Endothelial cell of umbilical vein (primary cell): ENCODE data around the gene STX5. TPM values are rescaled to one million over a fixed set of nuclear protein-coding genes. Genes with fewer than 3 reads are reported as not detected.

ENCODE experiments used
- BruUV-seq: library from RNA; stranded (reverse); fragments of 400-500 nt; replicated peaks from 2 replicates; lab custom pipeline; 2021; lab: Mats Ljungman, UMichigan
- CTCF ChIA-PET: fragments of 300-600, 350-600 bp; sonication (Branson Sonifier 250); formaldehyde crosslinking; loops from one replicate; lab custom pipeline; 2021; ENCODE audit warnings: antibody characterized with exemption, inconsistent platforms; lab: Charles Lee
- POLR2A ChIA-PET: fragments of 300-600, 350-600 bp; sonication (Branson Sonifier 250); formaldehyde crosslinking; loops from one replicate; lab custom pipeline; 2021; ENCODE audit warnings: antibody characterized with exemption, inconsistent platforms; lab: Charles Lee
- DNase-seq: peaks from one replicate; pipeline ENCODE4 v3.0.0-alpha.2; 2011; ENCODE audit warnings: low read depth, low spot score
- FAIRE-seq: peaks from 2 replicates; lab custom pipeline; 2011; peaks lifted over from hg19 to GRCh38; lab: Jason Lieb, UNC
- H2AFZ ChIP-seq: 2 replicates; pipeline ENCODE4 v1.6.0; 2012; ENCODE audit warnings: low read depth, low read length, control low read depth, inconsistent platforms
- H3K27ac ChIP-seq: 2 replicates; pipeline ENCODE4 v1.5.1; 2011; ENCODE audit warnings: low read depth, mild to moderate bottlenecking, control low read depth, low read length, moderate library complexity; ENCODE audit not compliant: insufficient read depth
- H3K27me3 ChIP-seq, 2 experiments: 2 replicates each; pipeline versions ENCODE4 v1.6.0 to v1.6.1; 2011; ENCODE audit warnings: low read length in 2 of 2, mixed read lengths in 1 of 2; ENCODE audit not compliant: control insufficient read depth in 2 of 2, insufficient read depth in 2 of 2
- H3K36me3 ChIP-seq, 2 experiments: 2 replicates in 1 of 2; 3 replicates in 1 of 2; pipeline ENCODE4 v1.5.1; 2011; ENCODE audit warnings: low read length in 2 of 2, mild to moderate bottlenecking in 1 of 2, moderate library complexity in 1 of 2; ENCODE audit not compliant: control insufficient read depth in 2 of 2, insufficient read depth in 2 of 2; ENCODE audit errors: extremely low read depth in 1 of 2
- H3K4me1 ChIP-seq: 3 replicates; pipeline ENCODE4 v1.5.1; 2011; ENCODE audit warnings: mild to moderate bottlenecking, low read length; ENCODE audit not compliant: control insufficient read depth, insufficient read depth; ENCODE audit errors: extremely low read depth
- H3K4me2 ChIP-seq: 2 replicates; pipeline ENCODE4 v1.6.1; 2011; ENCODE audit warnings: low read length, control low read depth, mixed read lengths; ENCODE audit not compliant: insufficient read depth
- H3K4me3 ChIP-seq, 3 experiments: fragments of 200-600 bp in 1 of 3; sonication (generic), shearing (Covaris generic) in 1 of 3; replicated peaks in 1 of 3; 2 replicates each; pipeline ENCODE4 v1.5.1; 2011 to 2016; ENCODE audit warnings: control low read depth in 3 of 3, low read length in 3 of 3, mild to moderate bottlenecking in 2 of 3, inconsistent platforms in 1 of 3, low read depth in 1 of 3, moderate library complexity in 1 of 3; ENCODE audit not compliant: insufficient read depth in 1 of 3
- H3K79me2 ChIP-seq: 2 replicates; pipeline ENCODE4 v1.6.0; 2012; ENCODE audit warnings: low read length, inconsistent platforms; ENCODE audit not compliant: control insufficient read depth, insufficient read depth
- H3K9ac ChIP-seq: replicated peaks from 2 replicates; pipeline ENCODE3; 2011; ENCODE audit warnings: low read length, control low read depth; ENCODE audit not compliant: insufficient read depth; ENCODE audit errors: extremely low read depth
- H3K9me1 ChIP-seq: replicated peaks from 3 replicates; pipeline ENCODE4 v1.6.0; 2011; ENCODE audit warnings: mild to moderate bottlenecking, low read length; ENCODE audit not compliant: control insufficient read depth, insufficient read depth; ENCODE audit errors: extremely low read depth
- H3K9me3 ChIP-seq: replicated peaks from 2 replicates; pipeline ENCODE4 v1.5.1; 2012; ENCODE audit warnings: low read length, inconsistent platforms; ENCODE audit not compliant: control insufficient read depth, insufficient read depth
- H4K20me1 ChIP-seq: replicated peaks from 2 replicates; pipeline ENCODE3; 2011; ENCODE audit warnings: mild to moderate bottlenecking, low read length; ENCODE audit not compliant: control insufficient read depth, insufficient read depth; ENCODE audit errors: extremely low read depth
- EZH2 ChIP-seq: IDR thresholded peaks from 2 replicates; pipeline ENCODE4 v1.6.1; 2012; ENCODE audit warnings: borderline replicate concordance, low read depth, mild to moderate bottlenecking, moderate library complexity, low read length, inconsistent platforms; ENCODE audit not compliant: severe bottlenecking
- JUN ChIP-seq: IDR thresholded peaks from 2 replicates; pipeline ENCODE4 v1.6.1; 2011; ENCODE audit warnings: borderline replicate concordance, low read depth; ENCODE audit not compliant: insufficient read length, insufficient read depth
- MYC ChIP-seq: IDR thresholded peaks from one replicate; pipeline ENCODE4 v1.6.1; 2011; ENCODE audit warnings: mild to moderate bottlenecking, low read depth, low read length
- POLR2A ChIP-seq: IDR thresholded peaks from 2 replicates; pipeline ENCODE4 v1.6.1; 2012; ENCODE audit warnings: low read depth, mild to moderate bottlenecking, control low read depth, low read length
- POLR2AphosphoS5 ChIP-seq: IDR thresholded peaks from 2 replicates; pipeline ENCODE4 v1.6.1; 2012; ENCODE audit warnings: low read depth, mild to moderate bottlenecking, control low read depth, low read length, moderate library complexity; ENCODE audit not compliant: insufficient read depth
- dilution Hi-C: fragments of 300-500 bp; cut with MboI; formaldehyde crosslinking; loops from one replicate; pipeline ENCODE4 v1.15.0; 2019; ENCODE audit warnings: low sequenced_read_pairs; ENCODE audit not compliant: extremely low pct_ligation_motif_present
- intact Hi-C: fragments of 100-400 bp; cut with micrococcal nuclease; formaldehyde crosslinking; loops from one replicate; pipeline ENCODE4 v1.10.0; 2022
- polyA plus RNA-seq, 4 experiments: library from polyadenylated mRNA; depleted of rRNA in 3 of 4; stranded (reverse) in 3 of 4; unstranded in 1 of 4; fragments of >200 nt; gene quantifications; 2 replicates each; pipeline versions ENCODE4 v1.2.1 to v1.2.3, GENCODE V29; 2011 to 2012; ENCODE audit warnings: missing spikeins in 1 of 4
- total RNA-seq: library from RNA; stranded (reverse); gene quantifications from 2 replicates; pipeline ENCODE4 v1.2.3, GENCODE V29; 2021
- TF ChIP-seq, protein P1 (sequence below), 2 donors: IDR thresholded peaks; 1 replicate in 1 of 2; 2 replicates in 1 of 2; pipeline ENCODE4 v1.5.1; 2011; ENCODE audit warnings: low read length in 2 of 2, mild to moderate bottlenecking in 2 of 2, moderate library complexity in 2 of 2, control low read depth in 1 of 2, inconsistent platforms in 1 of 2, low read depth in 1 of 2; ENCODE audit not compliant: insufficient read depth in 1 of 2; ENCODE audit errors: extremely low read depth in 1 of 2
- TF ChIP-seq, protein P2 (sequence below): IDR thresholded peaks from 2 replicates; pipeline ENCODE4 v1.6.1; 2011; ENCODE audit not compliant: insufficient read depth, insufficient read length

The STX5 gene
- total and polyA plus RNA-seq, 2 donors (not counting 3 experiments of a cell fraction or from before 2014, with no cell fraction given): 41.3 to 46.4 TPM

DNA sequence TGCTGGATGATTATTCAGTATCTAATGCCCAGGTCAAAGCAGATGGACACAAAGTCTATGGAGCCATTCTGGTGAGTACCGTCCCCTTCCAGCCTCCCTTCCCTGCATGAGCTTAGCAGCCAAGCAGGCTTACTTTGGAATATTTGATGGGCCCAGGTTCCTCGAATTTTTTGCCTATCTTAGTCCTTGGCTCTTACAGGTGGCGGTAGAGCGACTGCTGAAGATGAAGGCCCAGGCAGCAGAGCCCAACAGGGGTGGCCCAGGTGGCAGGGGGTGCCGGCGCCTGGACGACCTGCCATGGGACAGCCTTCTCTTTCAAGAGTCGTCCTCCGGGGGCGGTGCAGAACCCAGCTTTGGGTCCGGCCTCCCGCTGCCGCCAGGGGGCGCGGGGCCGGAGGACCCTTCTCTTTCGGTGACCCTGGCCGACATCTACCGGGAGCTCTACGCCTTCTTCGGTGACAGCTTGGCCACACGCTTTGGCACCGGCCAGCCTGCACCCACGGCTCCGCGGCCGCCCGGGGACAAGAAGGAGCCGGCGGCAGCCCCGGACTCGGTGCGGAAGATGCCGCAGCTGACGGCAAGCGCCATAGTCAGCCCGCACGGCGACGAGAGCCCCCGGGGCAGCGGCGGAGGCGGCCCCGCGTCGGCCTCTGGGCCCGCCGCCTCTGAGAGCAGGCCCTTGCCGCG lies 45.4 kb downstream of the STX5 start:
- dilution Hi-C loops: no loop called here
- ChIA-PET POLR2A (interaction anchor here (0.6 to 2.8 kb wide), 7 partner anchors 11 to 123 kb away, joined by 3 to 33 read pairs (median 5); partner anchors contain the start of genes SLC3A2, STX5 and ZBTB3), CTCF (interaction anchor here (0.6 to 3.1 kb wide), 47 partner anchors 9 to 391 kb away, joined by 3 to 105 read pairs (median 7); partner anchors contain the start of genes C11orf98, CSKMT, HNRNPUL2 and POLR2G)
- TF ChIP-seq, protein P1, sequence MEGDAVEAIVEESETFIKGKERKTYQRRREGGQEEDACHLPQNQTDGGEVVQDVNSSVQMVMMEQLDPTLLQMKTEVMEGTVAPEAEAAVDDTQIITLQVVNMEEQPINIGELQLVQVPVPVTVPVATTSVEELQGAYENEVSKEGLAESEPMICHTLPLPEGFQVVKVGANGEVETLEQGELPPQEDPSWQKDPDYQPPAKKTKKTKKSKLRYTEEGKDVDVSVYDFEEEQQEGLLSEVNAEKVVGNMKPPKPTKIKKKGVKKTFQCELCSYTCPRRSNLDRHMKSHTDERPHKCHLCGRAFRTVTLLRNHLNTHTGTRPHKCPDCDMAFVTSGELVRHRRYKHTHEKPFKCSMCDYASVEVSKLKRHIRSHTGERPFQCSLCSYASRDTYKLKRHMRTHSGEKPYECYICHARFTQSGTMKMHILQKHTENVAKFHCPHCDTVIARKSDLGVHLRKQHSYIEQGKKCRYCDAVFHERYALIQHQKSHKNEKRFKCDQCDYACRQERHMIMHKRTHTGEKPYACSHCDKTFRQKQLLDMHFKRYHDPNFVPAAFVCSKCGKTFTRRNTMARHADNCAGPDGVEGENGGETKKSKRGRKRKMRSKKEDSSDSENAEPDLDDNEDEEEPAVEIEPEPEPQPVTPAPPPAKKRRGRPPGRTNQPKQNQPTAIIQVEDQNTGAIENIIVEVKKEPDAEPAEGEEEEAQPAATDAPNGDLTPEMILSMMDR (IDR thresholded peaks at IDR 0.05; ENCODE audit: extremely low read depth in 1 of 2, insufficient read depth in 1 of 2, low read depth in 1 of 2, low read length in 2 of 2): peak; percentile 99 to 100
- TF ChIP-seq JUN (no peak), POLR2AphosphoS5 (no peak)
- intact Hi-C loops: loop anchor here (1.0 to 2.0 kb wide), 8 partner anchors 15 to 95 kb away; partner anchors contain the start of genes NXF1, POLR2G, STX5 and TAF6L
- Histone ChIP-seq H3K36me3 (peaks cover 0 to 15% of the 10 kb centered on the region in 2 experiments), H3K9ac (peak overlapping the region; percentile 75), H4K20me1 (no peaks in the 10 kb centered on the region), H3K79me2 (peaks cover 26% of the 10 kb centered on the region), H3K27ac (peak overlapping the region; percentile 32), H3K9me1 (no peaks in the 10 kb centered on the region), H3K9me3 (no peaks in the 10 kb centered on the region), H3K4me1 (peaks cover 11% of the 10 kb centered on the region), H2AFZ (peak overlapping the region; percentile 61), H3K4me2 (peak overlapping the region; percentile 68), H3K4me3 (peak overlapping the region; percentile 1 to 95 (median 43)), H3K27me3 (no peaks in the 10 kb centered on the region)
- FAIRE-seq (peak; percentile 63), DNase-seq (peak; percentile 86)
- BruUV-seq: no TSS peak

DNA sequence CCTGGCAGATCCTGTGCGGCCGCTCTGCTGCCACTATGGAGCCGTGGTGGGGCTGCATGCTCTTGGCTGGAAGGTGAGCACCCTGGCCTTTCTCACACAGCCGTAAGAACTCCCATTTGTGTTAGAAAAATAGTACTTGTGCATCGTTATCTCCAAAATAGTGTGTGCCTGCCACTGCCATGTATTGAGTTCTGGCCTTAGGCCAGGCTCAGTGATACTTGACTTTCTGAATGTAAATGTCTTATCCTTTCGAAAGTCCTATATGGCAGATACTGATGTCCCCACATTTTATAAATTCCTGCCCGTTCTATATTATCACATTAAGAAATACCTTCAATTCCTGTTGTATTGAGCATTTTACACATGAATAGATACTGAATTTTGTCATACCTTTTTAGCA lies 49.1 kb downstream of the STX5 start:
- Histone ChIP-seq H2AFZ (no peak overlapping the region), H3K79me2 (peaks cover under 1% of the 10 kb centered on the region), H3K36me3 (peaks cover 0 to 15% of the 10 kb centered on the region in 2 experiments), H3K27ac (no peak overlapping the region), H3K9me1 (no peaks in the 10 kb centered on the region), H3K4me1 (peaks cover 6% of the 10 kb centered on the region), H3K4me2 (no peak overlapping the region), H3K9ac (no peak overlapping the region), H3K27me3 (no peaks in the 10 kb centered on the region), H4K20me1 (no peaks in the 10 kb centered on the region), H3K4me3 (no peak overlapping the region), H3K9me3 (no peaks in the 10 kb centered on the region)
- ChIA-PET CTCF (no interaction called here), POLR2A (no interaction called here)
- no TSS peak for BruUV-seq
- no peak for FAIRE-seq
- intact Hi-C loops: no loop called here
- TF ChIP-seq EZH2: no peak
- TF ChIP-seq, protein P1 (IDR thresholded peaks at IDR 0.05; ENCODE audit: extremely low read depth in 1 of 2, insufficient read depth in 1 of 2, low read depth in 1 of 2, low read length in 2 of 2): no peak
- no peak for TF ChIP-seq POLR2A
- no peak for TF ChIP-seq JUN
- TF ChIP-seq, protein P2, sequence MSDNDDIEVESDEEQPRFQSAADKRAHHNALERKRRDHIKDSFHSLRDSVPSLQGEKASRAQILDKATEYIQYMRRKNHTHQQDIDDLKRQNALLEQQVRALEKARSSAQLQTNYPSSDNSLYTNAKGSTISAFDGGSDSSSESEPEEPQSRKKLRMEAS: no peak
- TF ChIP-seq POLR2AphosphoS5: no peak
- TF ChIP-seq MYC: no peak
- dilution Hi-C loops: no loop called here
- DNase-seq: no peak
